ENCODE data around the gene EIF1AD. TPM values are rescaled to one million over a fixed set of nuclear protein-coding genes. Genes with fewer than 3 reads are reported as not detected.
"Not testable (repeated sequence)": the region's sequence is repeated elsewhere in the genome, so short reads cannot be mapped to it uniquely, and the experiment has no call there.

EIF1AD gene
- total and polyA plus RNA-seq, 9 donors = 15.2 to 42.1 (median 30.2) TPM

- no peaks in the 10 kb centered on the region for H3K27me3 ChIP-seq
- no peaks in the 10 kb centered on the region for H3K9me3 ChIP-seq
- no peak overlapping the region for H3K4me3 ChIP-seq
- no peak for DNase-seq
- peaks cover 9% of the 10 kb centered on the region for H3K4me1 ChIP-seq (ENCODE audit: insufficient read depth)
- H3K36me3 ChIP-seq = no peaks in the 10 kb centered on the region
- TF ChIP-seq POLR2A (IDR thresholded peaks at IDR 0.05) (no peak), CTCF (IDR thresholded peaks at IDR 0.05) (no peak), EP300 (IDR thresholded peaks at IDR 0.05) (no peak)
- no peak overlapping the region for H3K27ac ChIP-seq
- 46 to 54% (median 46%) methylated on average over 4 of the region's 4 CpGs for WGBS, 3 donors
- intact Hi-C loops (cut with DNase I) = loop anchor here in 1 of 4 donors (5.0 kb wide), 1 partner anchor 36 kb away; no protein-coding TSS in a partner anchor
Observed at GRCh38 chr11:65958291-65958690, 43.7 kb downstream of the EIF1AD start.

GRCh38 chr11:65954771-65955170, 47.2 kb downstream of the EIF1AD start:
- no peaks in the 10 kb centered on the region for H3K27me3 ChIP-seq
- H3K36me3 ChIP-seq = no peaks in the 10 kb centered on the region
- DNase-seq = no peak
- H3K9me3 ChIP-seq = no peaks in the 10 kb centered on the region
- no peaks in the 10 kb centered on the region for H3K4me1 ChIP-seq (ENCODE audit: insufficient read depth)
- no peak overlapping the region for H3K4me3 ChIP-seq
- H3K27ac ChIP-seq = no peak overlapping the region
- intact Hi-C loops (cut with DNase I) = loop anchor here in 1 of 4 donors (5.0 kb wide), 1 partner anchor 32 kb away; no protein-coding TSS in a partner anchor
- WGBS, 3 donors = 64 to 72% (median 69%) methylated on average over 8 of the region's 8 CpGs
- TF ChIP-seq EP300 (IDR thresholded peaks at IDR 0.05) = no peak
- no peak for TF ChIP-seq POLR2A (IDR thresholded peaks at IDR 0.05)
- TF ChIP-seq CTCF (IDR thresholded peaks at IDR 0.05) = no peak

GRCh38 chr11:65953471-65953870, 48.5 kb downstream of the EIF1AD start:
- Histone ChIP-seq H3K4me3 (no peak overlapping the region), H3K9me3 (no peaks in the 10 kb centered on the region), H3K36me3 (no peaks in the 10 kb centered on the region), H3K27me3 (no peaks in the 10 kb centered on the region), H3K27ac (no peak overlapping the region), H3K4me1 (ENCODE audit: insufficient read depth) (no peaks in the 10 kb centered on the region)
- intact Hi-C loops (cut with DNase I) = no loop called here
- no peak for TF ChIP-seq CTCF (IDR thresholded peaks at IDR 0.05)
- TF ChIP-seq POLR2A (IDR thresholded peaks at IDR 0.05) = no peak
- no peak for TF ChIP-seq EP300 (IDR thresholded peaks at IDR 0.05)
- WGBS, 3 donors = 83 to 85% (median 84%) methylated on average over 20 of the region's 20 CpGs
- no peak for DNase-seq

- DNase-seq = no peak
- intact Hi-C loops (cut with DNase I) = no loop called here
- 41 to 68% (median 52%) methylated on average over 6 of the region's 6 CpGs for WGBS, 3 donors
- no peak overlapping the region for H3K27ac ChIP-seq
- H3K4me3 ChIP-seq = no peak overlapping the region
- TF ChIP-seq CTCF (IDR thresholded peaks at IDR 0.05) (no peak), EP300 (IDR thresholded peaks at IDR 0.05) (no peak), POLR2A (IDR thresholded peaks at IDR 0.05) (no peak)
- H3K9me3 ChIP-seq = no peaks in the 10 kb centered on the region
- no peaks in the 10 kb centered on the region for H3K36me3 ChIP-seq
- H3K4me1 ChIP-seq (ENCODE audit: insufficient read depth) = no peaks in the 10 kb centered on the region
- H3K27me3 ChIP-seq = no peaks in the 10 kb centered on the region
Observed at GRCh38 chr11:65952052-65952521, 49.9 kb downstream of the EIF1AD start.

GRCh38 chr11:65951641-65952040, 50.3 kb downstream of the EIF1AD start:
- H3K4me1 ChIP-seq (ENCODE audit: insufficient read depth); H3K4me3 ChIP-seq; DNase-seq; H3K27me3 ChIP-seq; H3K27ac ChIP-seq; H3K36me3 ChIP-seq; intact Hi-C loops (cut with DNase I); H3K9me3 ChIP-seq: not testable (repeated sequence)
- 46 to 59% (median 52%) methylated on average over 3 of the region's 3 CpGs for WGBS, 3 donors

GRCh38 chr11:65950711-65951110, 51.2 kb downstream of the EIF1AD start:
- H3K4me3 ChIP-seq; H3K9me3 ChIP-seq; H3K27ac ChIP-seq; intact Hi-C loops (cut with DNase I); H3K36me3 ChIP-seq; H3K4me1 ChIP-seq (ENCODE audit: insufficient read depth); DNase-seq; H3K27me3 ChIP-seq: not testable (repeated sequence)
- 91 to 93% (median 92%) methylated on average over 5 of the region's 5 CpGs for WGBS, 3 donors
